Measurements from ENCODE around the gene VWC2L.

DNA sequence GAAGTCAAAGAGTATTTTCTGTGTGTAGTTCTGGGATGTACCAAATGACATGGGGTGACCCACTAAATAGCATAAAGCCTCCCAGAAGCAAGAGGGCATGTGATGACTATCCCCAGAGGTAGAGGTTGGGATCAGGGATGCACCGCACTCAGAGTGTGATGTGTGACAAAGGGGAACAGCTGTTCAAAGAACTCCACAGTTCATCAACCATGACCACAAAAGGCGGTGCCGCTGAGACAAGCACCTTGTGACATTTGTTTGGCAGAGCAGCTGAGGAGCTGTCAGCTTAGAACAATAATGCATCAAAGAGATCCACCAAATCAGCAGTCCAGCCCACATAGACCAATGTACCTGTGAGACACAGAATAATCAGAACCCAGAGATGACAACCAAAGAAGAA lies 81.3 kb downstream of the VWC2L start:
- TF ChIP-seq EZH2 (IDR thresholded peaks at IDR 0.05; ENCODE audit: borderline replicate concordance, low read depth, low read length, poor library complexity, severe bottlenecking) (no peak), CTCF (conservative IDR thresholded peaks at IDR 0.05; ENCODE audit: low read depth, low read length) (no peak)
